Airway epithelial cell (primary cell): ENCODE measurements around the gene KLK3. TPM values are rescaled to one million over a fixed set of nuclear protein-coding genes. Genes with fewer than 3 reads are reported as not detected.

Source experiments
- total RNA-seq: library from RNA; depleted of rRNA; stranded (reverse); fragments of >200 nt; gene quantifications from 2 replicates; pipeline ENCODE4 v1.2.3, GENCODE V29; 2015

The KLK3 gene
- not detected in 2 replicates for total RNA-seq

GRCh38 chr19:50854636-50855410 is at the start of gene KLK3:
KLK3 (plus strand) TSS chr19:50854915; CDS start chr19:50854956, 41 bp downstream.

GRCh38 chr19:50823389-50824042 is 31.2 kb upstream of the KLK3 start, which contains the start of gene KLK1:
KLK1 (minus strand) TSS chr19:50823787; CDS start chr19:50823748, 39 bp downstream.

GRCh38 chr19:50833117-50833801 is 21.5 kb upstream of the KLK3 start, which contains the start of gene KLK15:
KLK15 (minus strand) TSS chr19:50833574; CDS start chr19:50831492, 2,082 bp downstream.

GRCh38 chr19:50873056-50873455 is 18.3 kb downstream of the KLK3 start, which contains the start of gene KLK2:
KLK2 (plus strand) TSS chr19:50873439; CDS start chr19:50873474, 35 bp downstream.

Other genes starting within 250 kb of the KLK3 start
- not detected in 2 replicates for gene SYT3, start 215.0 kb upstream of the KLK3 start, total RNA-seq
- not detected in 2 replicates for gene C19orf81, start 205.5 kb upstream of the KLK3 start, total RNA-seq
- 0.35 TPM in 1 of 2 replicates, not detected in the other for gene SHANK1, start 135.1 kb upstream of the KLK3 start, total RNA-seq
- 3.7 and 4.9 TPM in 2 replicates for gene CLEC11A, start 131.6 kb upstream of the KLK3 start, total RNA-seq
- not detected in 2 replicates for gene GPR32, start 84.5 kb upstream of the KLK3 start, total RNA-seq
- not detected in 2 replicates for gene ACP4, start 64.5 kb upstream of the KLK3 start, total RNA-seq
- 1.3 TPM in 1 of 2 replicates, not detected in the other for gene KLK1, start 31.1 kb upstream of the KLK3 start, total RNA-seq
- not detected in 2 replicates for gene KLK15, start 21.3 kb upstream of the KLK3 start, total RNA-seq
- gene KLK2, start 18.5 kb downstream of the KLK3 start, total RNA-seq = not detected in 2 replicates
- gene KLK4, start 56.5 kb downstream of the KLK3 start, total RNA-seq = not detected in 2 replicates
- gene KLK5, start 98.1 kb downstream of the KLK3 start, total RNA-seq = 41.5 and 42.7 TPM in 2 replicates
- 2.2 and 2.8 TPM in 2 replicates for gene KLK6, start 114.7 kb downstream of the KLK3 start, total RNA-seq
- gene KLK7, start 129.0 kb downstream of the KLK3 start, total RNA-seq = 60.4 and 65.1 TPM in 2 replicates
- 56.3 and 78.2 TPM in 2 replicates for gene KLK8, start 146.7 kb downstream of the KLK3 start, total RNA-seq
- gene KLK10, start 164.8 kb downstream of the KLK3 start, total RNA-seq = 183 and 202 TPM in 2 replicates
- 42.9 and 68.4 TPM in 2 replicates for gene KLK11, start 171.7 kb downstream of the KLK3 start, total RNA-seq
- gene KLK12, start 180.1 kb downstream of the KLK3 start, total RNA-seq = 30.3 and 33.1 TPM in 2 replicates
- gene KLK13, start 210.2 kb downstream of the KLK3 start, total RNA-seq = 1.3 and 1.5 TPM in 2 replicates
- gene KLK14, start 228.0 kb downstream of the KLK3 start, total RNA-seq = not detected in 2 replicates